Measurements from ENCODE around the gene CABP1.

DNA sequence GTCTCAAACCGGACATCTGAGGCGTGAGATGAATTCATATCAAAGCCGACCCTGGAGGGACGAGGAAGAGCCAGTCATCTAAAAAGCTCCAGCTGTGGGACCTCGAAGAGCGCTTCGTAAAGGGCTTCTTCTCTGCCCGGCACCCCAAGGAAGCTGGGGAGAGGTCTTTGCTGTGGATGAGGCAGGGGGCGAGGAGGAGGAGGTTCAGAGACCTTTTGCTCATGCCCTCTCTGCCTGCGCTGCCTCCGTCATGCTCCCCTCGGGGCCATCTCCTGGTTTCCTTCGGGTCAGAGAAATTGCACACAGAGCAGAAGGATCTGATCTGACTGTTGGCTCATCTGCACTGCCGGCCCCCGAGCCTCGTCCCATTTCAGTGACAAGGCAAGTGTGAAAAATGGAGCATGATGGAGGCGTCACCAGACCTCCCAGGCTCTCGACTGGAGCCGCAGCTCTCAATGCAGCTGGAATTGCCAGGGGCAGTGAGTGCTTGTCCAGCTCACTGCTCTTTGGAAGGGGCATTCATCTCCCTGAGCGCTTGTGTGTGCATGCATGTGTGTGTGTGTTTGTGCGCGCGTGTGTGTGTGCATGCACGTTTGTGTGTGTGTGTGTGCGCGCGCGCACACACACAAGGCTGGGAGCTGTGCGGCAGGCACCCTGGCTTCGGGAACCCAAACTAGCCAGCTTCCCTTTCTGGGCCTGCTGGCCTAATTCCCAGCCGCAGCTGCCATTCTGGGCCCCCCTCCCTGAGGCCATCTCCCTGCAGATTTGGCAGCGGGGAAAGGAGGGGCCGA, 9.2 kb downstream of the CABP1 start:
- TF ChIP-seq POLR2AphosphoS5 (IDR thresholded peaks at IDR 0.05) = no peak
- no peak for TF ChIP-seq POLR2A (IDR thresholded peaks at IDR 0.05)
- TF ChIP-seq CTCF (IDR thresholded peaks at IDR 0.05) = peak in 1 of 4 experiments; percentile 18
- TF ChIP-seq EP300 (IDR thresholded peaks at IDR 0.05) = no peak
